Heart left ventricle (tissue), 16 donors: ENCODE measurements around the gene DENND1B. TPM values are rescaled to one million over a fixed set of nuclear protein-coding genes. Genes with fewer than 3 reads are reported as not detected.
A peak's percentile ranks its signal among the peaks of the same experiment; 100 is the strongest.

Source experiments
- ATAC-seq, 4 donors: fragments of 200-7000 bp; cut with Tn5 transposase; one replicate each; pipeline ENCODE4 v1.9.1; 2020 to 2022; ENCODE audit warnings: moderate library complexity in 4 of 4, mild to moderate bottlenecking in 3 of 4, moderate number of reproducible peaks in 1 of 4
- DNase-seq, 5 donors: peaks; one replicate each; pipeline ENCODE4 v3.0.0-alpha.2; 2020
- H3K27ac ChIP-seq, 12 donors: fragments of 200-600 bp; sonication (generic) in 4 of 12; one replicate each; pipeline versions ENCODE4 v1.5.0 to v1.8.0; 2016 to 2022; ENCODE audit warnings: mild to moderate bottlenecking in 2 of 12
- H3K27me3 ChIP-seq, 9 donors: fragments of 200-600 bp; sonication (generic) in 2 of 9; one replicate each; pipeline versions ENCODE4 v1.5.1 to v1.8.0; 2016 to 2022; ENCODE audit warnings: mild to moderate bottlenecking in 3 of 9
- H3K36me3 ChIP-seq, 9 donors: fragments of 200-600 bp; sonication (generic) in 2 of 9; one replicate each; pipeline versions ENCODE4 v1.5.0 to v1.8.0; 2018 to 2022; ENCODE audit warnings: mild to moderate bottlenecking in 2 of 9
- H3K4me1 ChIP-seq, 12 donors: fragments of 200-600 bp; sonication (generic) in 4 of 12; one replicate each; pipeline versions ENCODE4 v1.5.0 to v1.8.0; 2016 to 2022; ENCODE audit warnings: mild to moderate bottlenecking in 3 of 12
- H3K4me3 ChIP-seq, 12 donors: fragments of 200-600 bp; sonication (generic) in 4 of 12; one replicate each; pipeline versions ENCODE4 v1.5.0 to v1.8.0; 2017 to 2022; ENCODE audit warnings: mild to moderate bottlenecking in 9 of 12, moderate library complexity in 4 of 12
- H3K9me3 ChIP-seq, 12 donors: fragments of 200-600 bp; sonication (generic) in 4 of 12; one replicate each; pipeline versions ENCODE4 v1.5.0 to v1.8.0; 2016 to 2022; ENCODE audit warnings: mild to moderate bottlenecking in 1 of 12
- POLR2A ChIP-seq, 2 donors: fragments of 450-650 bp; IDR thresholded peaks; one replicate each; pipeline ENCODE4 v1.6.1; 2017; ENCODE audit warnings: antibody characterized with exemption in 2 of 2, mild to moderate bottlenecking in 2 of 2, moderate library complexity in 2 of 2
- WGBS, 4 donors: extraction: QIAGEN DNeasy Blood & Tissue Kit in 2 of 4; methylation state at CpG; one replicate each; pipeline versions ENCODE4 v1.1.5 to v1.1.7; 2013 to 2018; 5-methylcytosine and 5-hydroxymethylcytosine counted together
- intact Hi-C, 10 donors: fragments of 100-400 bp; cut with DNase I; formaldehyde crosslinking; loops; one replicate each; pipeline versions ENCODE4 v1.11.1 to v1.14.2; 2022
- polyA plus RNA-seq, 2 donors: library from polyadenylated mRNA; stranded (reverse); fragments of 200-250 nt; gene quantifications; one replicate each; pipeline ENCODE4 v1.2.3, GENCODE V29; 2013
- total RNA-seq, 9 donors: library from RNA; depleted of rRNA in 2 of 9; stranded (reverse); fragments of >200 nt in 2 of 9; fragmentation: NEBNext Ultra II Directional in 3 of 9; extraction: Animal tissue kit (Norgen Biotek cat#: 25700) in 3 of 9; gene quantifications; one replicate each; pipeline versions ENCODE4 v1.1.0 to v1.2.4, GENCODE V29; 2016 to 2023
- TF ChIP-seq, protein P1 (sequence below), 12 donors: fragments of 200-600 bp; sonication (generic) in 4 of 12; IDR thresholded peaks; one replicate each; pipeline versions ENCODE4 v1.5.0 to v1.8.0; 2018 to 2022; ENCODE audit warnings: antibody characterized with exemption in 12 of 12, mild to moderate bottlenecking in 5 of 12
- donor health status: ischemic (EF 13 %, LVEDD 7.1; RV severe dilation, severe dysfunction).
- donor health status: healthy with polysubstance abuse.
- donor health status: DM: no; HTN: yes; CAD: no.
- donor health status: DM: no; HTN: no; CAD: no.
- donor health status: ischemic (EF 25% LVEDD 6.9; RV normal size, moderate dysfunction).
- donor health status: ischemic (EF 25% LVEDD 5.7; RV mildly dilated, moderate dysfunction).
- donor health status: healthy.
- donor health status: DM: yes; HTN: yes; CAD: no.
- donor health status: ischemic (EF 35%, LVEDD 5.7; RV mildly dilated, moderate dysfunction).
- donor health status: nonischemic (EF 11% LVEDD 7.7; RV severe dilation, severe dysfunction).
- donor health status: DM: yes; HTN: yes; CAD: no.
- donor health status: PGD.
- donor health status: ischemic (EF 29% LVEDD 5.4; RV normal size, mild dysfunction).
- donor health status: nonischemic (EF 23%, LVEDD 6.1; RV moderate dilation, normal function).

DENND1B gene
- total and polyA plus RNA-seq, 11 donors: 4.0 to 31.4 (median 21.0) TPM

DNA sequence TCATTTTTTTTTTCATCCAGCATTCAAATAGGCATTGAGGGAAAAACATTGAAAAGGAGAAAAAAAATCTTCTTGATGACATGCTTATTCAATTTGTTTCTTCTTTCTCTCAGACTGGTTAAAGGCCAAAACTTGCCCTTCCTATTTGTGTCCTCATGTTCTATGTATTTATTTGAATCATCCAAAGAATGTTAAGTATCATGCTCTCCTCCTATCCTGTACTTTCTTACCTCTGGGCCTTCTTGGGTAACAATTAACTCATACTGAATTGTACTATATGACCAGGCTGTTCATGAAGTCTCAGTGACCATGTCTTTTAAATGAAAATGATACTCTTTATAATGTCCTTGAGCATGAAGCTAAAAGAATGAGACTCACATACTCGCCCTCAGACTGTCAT is 36.5 kb upstream of the DENND1B start:
- intact Hi-C loops: no loop called here
- peak in 2 of 4 donors; percentile 54 to 62 for ATAC-seq
- peak overlapping the region in 3 of 12 donors; percentile 17 to 43 (median 39) for H3K27ac ChIP-seq

DNA sequence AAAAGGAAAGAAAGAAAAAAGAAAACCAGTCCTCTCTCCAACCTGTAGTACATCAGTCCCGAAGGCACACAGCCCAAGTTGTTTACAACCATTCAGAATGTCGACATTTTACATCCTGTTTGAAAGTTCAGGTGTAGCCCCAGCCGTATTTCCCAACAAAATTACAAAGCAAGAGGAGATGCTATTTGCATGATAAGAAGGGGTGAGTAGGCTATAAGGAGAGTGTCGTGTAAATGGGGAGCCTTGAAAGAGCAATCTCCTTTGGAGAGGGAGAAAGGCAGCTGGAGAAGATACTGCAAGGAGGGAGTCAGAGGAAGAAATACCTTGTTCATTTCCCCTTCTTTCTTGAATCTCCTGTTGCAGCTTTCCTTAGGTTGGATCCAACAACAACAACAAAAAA is 35.5 kb upstream of the DENND1B start:
- DNase-seq (no peak), ATAC-seq (no peak)
- 69 to 77% (median 74%) methylated on average over 4 of the region's 4 CpGs for WGBS, 4 donors
- H3K9me3 ChIP-seq: peaks cover 0 to 3% (median 0%) of the 10 kb centered on the region in 12 donors
- H3K36me3 ChIP-seq: no peaks in the 10 kb centered on the region
- no peak overlapping the region for H3K4me3 ChIP-seq
- TF ChIP-seq POLR2A (IDR thresholded peaks at IDR 0.05): no peak
- TF ChIP-seq, protein P1, sequence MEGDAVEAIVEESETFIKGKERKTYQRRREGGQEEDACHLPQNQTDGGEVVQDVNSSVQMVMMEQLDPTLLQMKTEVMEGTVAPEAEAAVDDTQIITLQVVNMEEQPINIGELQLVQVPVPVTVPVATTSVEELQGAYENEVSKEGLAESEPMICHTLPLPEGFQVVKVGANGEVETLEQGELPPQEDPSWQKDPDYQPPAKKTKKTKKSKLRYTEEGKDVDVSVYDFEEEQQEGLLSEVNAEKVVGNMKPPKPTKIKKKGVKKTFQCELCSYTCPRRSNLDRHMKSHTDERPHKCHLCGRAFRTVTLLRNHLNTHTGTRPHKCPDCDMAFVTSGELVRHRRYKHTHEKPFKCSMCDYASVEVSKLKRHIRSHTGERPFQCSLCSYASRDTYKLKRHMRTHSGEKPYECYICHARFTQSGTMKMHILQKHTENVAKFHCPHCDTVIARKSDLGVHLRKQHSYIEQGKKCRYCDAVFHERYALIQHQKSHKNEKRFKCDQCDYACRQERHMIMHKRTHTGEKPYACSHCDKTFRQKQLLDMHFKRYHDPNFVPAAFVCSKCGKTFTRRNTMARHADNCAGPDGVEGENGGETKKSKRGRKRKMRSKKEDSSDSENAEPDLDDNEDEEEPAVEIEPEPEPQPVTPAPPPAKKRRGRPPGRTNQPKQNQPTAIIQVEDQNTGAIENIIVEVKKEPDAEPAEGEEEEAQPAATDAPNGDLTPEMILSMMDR (IDR thresholded peaks at IDR 0.05): no peak
- intact Hi-C loops: no loop called here
- no peak overlapping the region for H3K27ac ChIP-seq
- H3K4me1 ChIP-seq: peaks cover 0 to 7% (median 0%) of the 10 kb centered on the region in 12 donors
- no peaks in the 10 kb centered on the region for H3K27me3 ChIP-seq

More for the DNA sequence above, 36.5 kb upstream of the DENND1B start:
- Histone ChIP-seq H3K4me3 (no peak overlapping the region), H3K9me3 (peaks cover 0 to 3% (median 0%) of the 10 kb centered on the region in 12 donors), H3K4me1 (peaks cover 0 to 7% (median 0%) of the 10 kb centered on the region in 12 donors), H3K36me3 (no peaks in the 10 kb centered on the region), H3K27me3 (no peaks in the 10 kb centered on the region)
- TF ChIP-seq, protein P1 (IDR thresholded peaks at IDR 0.05): no peak
- TF ChIP-seq POLR2A (IDR thresholded peaks at IDR 0.05): no peak
- WGBS, 4 donors: 43 to 63% (median 51%) methylated on average over 1 of the region's 1 CpG
- DNase-seq: no peak

DNA sequence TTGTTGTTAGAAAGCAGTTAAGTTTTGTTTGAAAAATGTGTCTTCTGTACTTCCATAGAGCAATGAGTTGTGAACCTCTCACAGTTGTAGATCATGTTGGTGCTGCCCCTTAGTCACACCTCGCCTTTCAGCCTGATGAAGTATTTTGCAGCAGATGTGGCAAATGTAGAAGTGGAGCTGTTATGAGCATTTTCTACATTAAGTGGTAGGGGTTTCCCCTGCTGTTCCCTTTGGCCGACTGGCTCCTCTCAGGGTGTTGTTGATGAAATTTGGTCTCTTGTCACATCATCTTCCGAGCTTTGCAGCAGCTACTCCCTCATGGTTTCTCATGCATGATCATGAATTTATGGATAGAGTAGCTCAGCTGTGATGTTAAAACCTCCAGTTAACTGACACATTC is 33.6 kb upstream of the DENND1B start:
- no peak overlapping the region for H3K4me3 ChIP-seq
- H3K27ac ChIP-seq: no peak overlapping the region
- TF ChIP-seq POLR2A (IDR thresholded peaks at IDR 0.05): no peak
- 49 to 59% (median 55%) methylated on average over 3 of the region's 3 CpGs for WGBS, 4 donors
- intact Hi-C loops: no loop called here
- no peaks in the 10 kb centered on the region for H3K36me3 ChIP-seq
- DNase-seq (no peak), ATAC-seq (no peak)
- peaks cover 0 to 7% (median 0%) of the 10 kb centered on the region in 12 donors for H3K4me1 ChIP-seq
- no peaks in the 10 kb centered on the region for H3K27me3 ChIP-seq
- peaks cover 0 to 3% (median 0%) of the 10 kb centered on the region in 12 donors for H3K9me3 ChIP-seq

DNA sequence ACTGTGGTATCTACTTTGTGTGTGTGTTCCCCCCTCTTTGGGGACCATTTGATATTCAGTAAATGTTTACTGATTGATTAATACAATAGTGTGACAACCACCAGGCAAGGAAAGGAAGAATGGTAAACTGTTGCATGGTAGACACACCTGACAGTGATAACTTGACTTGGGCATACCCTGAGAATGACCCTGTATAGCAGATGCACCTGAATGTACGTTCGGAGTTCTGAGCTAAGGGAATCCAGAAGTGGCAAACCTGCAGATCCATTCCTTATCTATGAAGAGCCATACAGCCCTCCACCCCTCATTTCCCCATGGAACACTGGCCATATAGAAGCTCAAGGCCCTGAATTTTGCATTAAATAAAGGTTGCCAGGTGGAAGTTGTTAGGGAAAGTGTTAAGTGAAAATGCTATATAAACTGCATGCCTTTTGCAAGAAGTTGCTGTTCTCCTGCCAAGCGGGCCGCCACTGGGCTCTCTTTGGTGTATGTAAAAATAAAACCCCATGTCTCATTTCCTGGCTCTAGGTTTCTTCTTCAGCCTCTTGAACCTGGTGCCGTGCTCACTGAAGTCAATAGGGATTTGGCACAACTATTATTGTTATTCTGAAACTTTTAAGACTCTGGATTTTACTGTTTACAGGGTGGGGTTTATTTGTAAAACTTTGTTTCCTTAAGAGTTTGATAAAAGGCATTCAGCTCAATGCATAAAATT is 32.6 kb upstream of the DENND1B start:
- peaks cover 0 to 3% (median 0%) of the 10 kb centered on the region in 12 donors for H3K9me3 ChIP-seq
- no peaks in the 10 kb centered on the region for H3K27me3 ChIP-seq
- no peak overlapping the region for H3K4me3 ChIP-seq
- TF ChIP-seq, protein P1 (IDR thresholded peaks at IDR 0.05): no peak
- TF ChIP-seq POLR2A (IDR thresholded peaks at IDR 0.05): no peak
- H3K4me1 ChIP-seq: peaks cover 0 to 7% (median 0%) of the 10 kb centered on the region in 12 donors
- H3K27ac ChIP-seq: no peak overlapping the region
- no peak for DNase-seq
- H3K36me3 ChIP-seq: no peaks in the 10 kb centered on the region
- 28 to 42% (median 38%) methylated on average over 5 of the region's 5 CpGs for WGBS, 4 donors
- intact Hi-C loops: no loop called here
- ATAC-seq: peak in 3 of 4 donors; percentile 45 to 53 (median 50)
